ENCODE measurements around the gene RRAS2. TPM values are rescaled to one million over a fixed set of nuclear protein-coding genes. Genes with fewer than 3 reads are reported as not detected.

The RRAS2 gene
- total RNA-seq, 1 experiment from 2014 or later = 158 TPM

DNA sequence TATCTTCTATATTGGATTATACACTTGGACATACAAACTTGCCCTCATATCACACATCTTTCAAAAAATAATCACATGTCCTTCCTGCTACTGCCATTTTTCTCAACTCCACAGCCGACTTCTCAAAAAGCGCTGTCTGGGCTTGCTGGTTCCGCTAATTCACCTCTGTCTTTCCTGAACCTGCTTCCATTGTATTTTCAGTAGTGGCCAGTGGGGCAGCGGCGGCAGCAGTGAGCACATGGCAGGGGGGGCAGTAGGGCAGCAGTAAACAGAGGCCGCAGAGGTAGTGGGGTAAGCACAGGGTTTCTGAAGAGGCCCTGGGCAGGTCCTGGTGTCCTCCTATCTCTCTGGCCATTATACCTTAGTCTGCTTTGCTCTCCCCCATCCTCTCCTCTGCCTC lies 126.3 kb downstream of the RRAS2 start:
- Histone ChIP-seq H2BK12ac (ENCODE audit: insufficient read length, low read depth, low read length) (no peak overlapping the region), H2BK20ac (ENCODE audit: low read depth, low read length, poor library complexity, severe bottlenecking) (no peak overlapping the region), H3K27me3 (ENCODE audit: insufficient read depth, low read length) (no peaks in the 10 kb centered on the region), H3T11ph (ENCODE audit: low read length) (no peak overlapping the region), H2BK120ac (ENCODE audit: low read depth, low read length, poor library complexity, severe bottlenecking) (no peak overlapping the region), H3K9ac (ENCODE audit: extremely low read depth, insufficient read length, low read length) (no peak overlapping the region), H3K4me1 (ENCODE audit: insufficient read depth, low read length) (peaks cover 8% of the 10 kb centered on the region; the same call in 1 of the 2 replicates), H2BK5ac (ENCODE audit: insufficient read length, low read length) (no peak overlapping the region), H4K91ac (ENCODE audit: insufficient read length, low read depth, low read length) (no peak overlapping the region), H3K23me2 (ENCODE audit: insufficient read length, low read depth, low read length, poor library complexity, severe bottlenecking) (no peaks in the 10 kb centered on the region), H3K56ac (ENCODE audit: insufficient read length, low read depth, low read length) (no peak overlapping the region), H3K79me2 (ENCODE audit: insufficient read depth, low read length) (no peaks in the 10 kb centered on the region), H3K9me3 (ENCODE audit: control insufficient read depth, low read depth, low read length) (no peaks in the 10 kb centered on the region), H4K8ac (replicated peaks; ENCODE audit: insufficient read length, low read depth, low read length) (no peak overlapping the region), H2AK5ac (ENCODE audit: insufficient read length, low read length) (no peak overlapping the region), H3K79me1 (ENCODE audit: insufficient read depth, low read depth, low read length, poor library complexity, severe bottlenecking) (no peaks in the 10 kb centered on the region), H3K18ac (ENCODE audit: insufficient read length, low read depth, low read length) (no peak overlapping the region), H2AFZ (ENCODE audit: low read length) (no peak overlapping the region), H3K4me2 (ENCODE audit: insufficient read depth, insufficient read length, low read length) (no peak overlapping the region), H4K5ac (ENCODE audit: insufficient read length, low read depth, low read length) (no peak overlapping the region), H4K20me1 (ENCODE audit: control insufficient read depth, insufficient read depth, insufficient read length) (no peaks in the 10 kb centered on the region), H3K27ac (ENCODE audit: insufficient read length, low read depth, low read length) (no peak overlapping the region), H3K4ac (ENCODE audit: low read depth, low read length) (no peak overlapping the region), H2BK15ac (ENCODE audit: low read depth, low read length) (no peak overlapping the region), H3K14ac (ENCODE audit: insufficient read depth, low read length) (no peak overlapping the region), H3K23ac (ENCODE audit: insufficient read length, low read depth, low read length) (no peak overlapping the region)
- Mint-ChIP-seq H3K9me3 (no peaks in the 10 kb centered on the region), H3K27ac (no peak overlapping the region), H3K4me1 (peaks cover 44 to 46% of the 10 kb centered on the region in 2 experiments), H3K36me3 (ENCODE audit: insufficient read depth in 1 of 3, low read depth in 3 of 3) (no peaks in the 10 kb centered on the region; a peak in 1 of 7 replicates), H3K4me3 (no peak overlapping the region), H3K27me3 (ENCODE audit: low read depth) (peaks cover 14% of the 10 kb centered on the region)
- WGBS (ENCODE audit: extremely low coverage, insufficient read length, low lambda C conversion rate) = no CpG with 5 or more reads among the region's 6 CpGs
- peak; percentile 67 for DNase-seq
- TF ChIP-seq, protein P1, sequence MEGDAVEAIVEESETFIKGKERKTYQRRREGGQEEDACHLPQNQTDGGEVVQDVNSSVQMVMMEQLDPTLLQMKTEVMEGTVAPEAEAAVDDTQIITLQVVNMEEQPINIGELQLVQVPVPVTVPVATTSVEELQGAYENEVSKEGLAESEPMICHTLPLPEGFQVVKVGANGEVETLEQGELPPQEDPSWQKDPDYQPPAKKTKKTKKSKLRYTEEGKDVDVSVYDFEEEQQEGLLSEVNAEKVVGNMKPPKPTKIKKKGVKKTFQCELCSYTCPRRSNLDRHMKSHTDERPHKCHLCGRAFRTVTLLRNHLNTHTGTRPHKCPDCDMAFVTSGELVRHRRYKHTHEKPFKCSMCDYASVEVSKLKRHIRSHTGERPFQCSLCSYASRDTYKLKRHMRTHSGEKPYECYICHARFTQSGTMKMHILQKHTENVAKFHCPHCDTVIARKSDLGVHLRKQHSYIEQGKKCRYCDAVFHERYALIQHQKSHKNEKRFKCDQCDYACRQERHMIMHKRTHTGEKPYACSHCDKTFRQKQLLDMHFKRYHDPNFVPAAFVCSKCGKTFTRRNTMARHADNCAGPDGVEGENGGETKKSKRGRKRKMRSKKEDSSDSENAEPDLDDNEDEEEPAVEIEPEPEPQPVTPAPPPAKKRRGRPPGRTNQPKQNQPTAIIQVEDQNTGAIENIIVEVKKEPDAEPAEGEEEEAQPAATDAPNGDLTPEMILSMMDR (conservative IDR thresholded peaks at IDR 0.05) = peak; percentile 74

Measured in H9 (cell line).